ENCODE results near the gene MECP2. TPM values are rescaled to one million over a fixed set of nuclear protein-coding genes. Genes with fewer than 3 reads are reported as not detected.

MECP2 gene
- polyA plus RNA-seq, 1 experiment, result 11.9 TPM

- no peak for DNase-seq (ENCODE audit: low read depth)
- TF ChIP-seq CTCF (IDR thresholded peaks at IDR 0.05; ENCODE audit: insufficient read depth, low read depth, low read length), result no peak
- CTCF ChIA-PET, result no interaction called here
These were observed 34.4 kb upstream of the MECP2 start for GRCh38 chrX:154131955-154132354.

GRCh38 chrX:154126101-154126500 lies 28.6 kb upstream of the MECP2 start:
- H3K27me3 ChIP-seq (ENCODE audit: control insufficient read depth, insufficient read depth, low read length), result no peaks in the 10 kb centered on the region; the same call in 1 of the 2 replicates
- POLR2A ChIA-PET, result no interaction called here
- H3K4me3 ChIP-seq (ENCODE audit: low read depth, low read length), result no peak overlapping the region
- TF ChIP-seq CTCF (IDR thresholded peaks at IDR 0.05; ENCODE audit: insufficient read depth, low read depth, low read length), result no peak
- CTCF ChIA-PET, result interaction anchor here (0.6 kb wide), 1 partner anchor 11 kb away, joined by 3 read pairs; no protein-coding TSS in a partner anchor
- H3K36me3 ChIP-seq (ENCODE audit: control insufficient read depth, insufficient read depth, low read length), result no peaks in the 10 kb centered on the region
- DNase-seq (ENCODE audit: low read depth), result no peak

More at GRCh38 chrX:154131955-154132354, 34.4 kb upstream of the MECP2 start:
- H3K36me3 ChIP-seq (ENCODE audit: control insufficient read depth, insufficient read depth, low read length), result no peaks in the 10 kb centered on the region
- POLR2A ChIA-PET, result no interaction called here
- H3K27me3 ChIP-seq (ENCODE audit: control insufficient read depth, insufficient read depth, low read length), result 0 out of 2 replicates have a peak, but pooled peaks cover 2% of the 10 kb centered on the region
- no peak overlapping the region for H3K4me3 ChIP-seq (ENCODE audit: low read depth, low read length)

DNA sequence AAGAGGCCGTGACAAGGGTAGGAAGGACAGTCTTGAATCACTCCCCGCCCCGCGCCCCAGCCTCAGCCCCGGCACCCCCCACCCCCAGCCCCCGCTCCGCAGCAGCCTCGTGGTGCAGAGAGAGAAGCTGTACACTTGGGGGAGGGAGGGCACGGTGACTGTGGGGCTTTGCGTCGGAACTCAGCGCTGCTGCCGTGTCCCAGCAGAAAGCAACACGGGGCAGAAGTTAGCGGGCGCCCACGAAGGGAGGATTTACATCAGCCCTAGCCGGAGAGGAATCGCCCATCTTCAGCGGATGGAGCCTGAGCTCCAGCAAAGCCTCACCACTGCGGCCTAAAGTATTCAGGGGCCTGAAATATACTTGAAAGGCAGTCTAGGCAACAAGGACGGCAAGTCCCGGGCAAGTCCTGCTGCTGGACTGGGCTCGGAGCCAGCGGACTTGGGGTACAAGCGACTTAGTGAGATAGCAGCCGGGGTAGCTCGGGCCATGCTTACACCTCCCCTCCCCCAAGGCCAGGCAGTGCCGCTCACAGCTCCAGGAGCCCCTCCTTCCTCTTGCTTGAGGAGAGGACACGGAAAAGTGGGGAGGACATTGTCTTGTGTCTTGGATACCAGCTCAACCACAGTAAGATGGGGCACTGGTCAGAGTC lies 28.0 kb upstream of the MECP2 start:
- ChIA-PET POLR2A (no interaction called here), CTCF (interaction anchor here (0.6 kb wide), 1 partner anchor 12 kb away, joined by 3 read pairs; no protein-coding TSS in a partner anchor)
- no peaks in the 10 kb centered on the region; the same call in 1 of the 2 replicates for H3K27me3 ChIP-seq (ENCODE audit: control insufficient read depth, insufficient read depth, low read length)
- H3K36me3 ChIP-seq (ENCODE audit: control insufficient read depth, insufficient read depth, low read length), result no peaks in the 10 kb centered on the region
- no peak for TF ChIP-seq CTCF (IDR thresholded peaks at IDR 0.05; ENCODE audit: insufficient read depth, low read depth, low read length)
- H3K4me3 ChIP-seq (ENCODE audit: low read depth, low read length), result no peak overlapping the region
- DNase-seq (ENCODE audit: low read depth), result no peak

DNA sequence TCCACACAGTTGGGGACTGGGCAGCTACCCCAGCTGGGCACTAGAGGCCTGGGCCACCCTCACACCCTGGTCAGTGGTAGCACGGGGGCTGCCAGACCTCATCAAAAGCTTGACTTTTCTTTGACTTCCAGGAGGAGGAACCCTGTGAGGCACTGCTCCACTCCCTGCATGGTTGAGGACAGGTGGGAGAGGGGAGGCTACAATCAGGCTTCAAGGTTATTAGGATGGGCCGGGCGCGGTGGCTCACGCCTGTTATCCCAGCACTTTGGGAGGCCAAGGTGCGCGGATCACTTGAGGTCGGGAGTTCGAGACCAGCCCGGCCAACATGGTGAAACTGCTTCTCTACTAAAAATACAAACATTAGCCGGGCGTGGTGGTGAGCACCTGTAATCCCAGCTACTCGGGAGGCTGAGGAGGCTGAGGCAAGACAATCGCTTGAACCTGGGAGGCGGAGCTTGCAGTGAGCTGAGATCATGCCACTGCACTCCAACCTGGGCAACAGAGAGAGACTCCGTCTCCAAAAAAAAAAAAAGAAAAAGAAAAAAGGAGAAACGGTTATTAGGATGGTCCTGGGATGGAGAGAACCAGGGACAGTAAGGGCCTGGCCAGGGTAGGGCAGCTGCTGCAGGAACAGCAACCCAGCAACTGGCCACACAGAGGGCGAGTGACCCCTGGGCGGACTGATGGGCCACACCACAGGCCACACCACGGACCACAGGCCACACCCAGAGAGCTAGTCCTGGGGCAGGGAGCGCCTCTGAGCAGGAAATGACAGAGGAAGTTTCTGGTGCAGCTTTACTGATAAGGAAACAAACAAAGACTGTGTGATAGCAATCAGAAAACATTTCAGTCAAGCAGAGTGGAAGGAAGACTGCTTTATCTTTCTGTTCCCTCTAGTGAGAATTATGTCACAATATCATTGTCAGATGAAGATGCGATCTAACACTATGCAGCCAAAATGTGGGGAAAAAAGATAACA lies 26.0 kb upstream of the MECP2 start:
- Histone ChIP-seq H3K4me3 (ENCODE audit: low read depth, low read length) (no peak overlapping the region), H3K36me3 (ENCODE audit: control insufficient read depth, insufficient read depth, low read length) (no peaks in the 10 kb centered on the region), H3K27me3 (ENCODE audit: control insufficient read depth, insufficient read depth, low read length) (no peaks in the 10 kb centered on the region; the same call in 1 of the 2 replicates)
- CTCF ChIA-PET, result no interaction called here
- no peak for DNase-seq (ENCODE audit: low read depth)
- TF ChIP-seq CTCF (IDR thresholded peaks at IDR 0.05; ENCODE audit: insufficient read depth, low read depth, low read length), result no peak
- POLR2A ChIA-PET, result no interaction called here

DNA sequence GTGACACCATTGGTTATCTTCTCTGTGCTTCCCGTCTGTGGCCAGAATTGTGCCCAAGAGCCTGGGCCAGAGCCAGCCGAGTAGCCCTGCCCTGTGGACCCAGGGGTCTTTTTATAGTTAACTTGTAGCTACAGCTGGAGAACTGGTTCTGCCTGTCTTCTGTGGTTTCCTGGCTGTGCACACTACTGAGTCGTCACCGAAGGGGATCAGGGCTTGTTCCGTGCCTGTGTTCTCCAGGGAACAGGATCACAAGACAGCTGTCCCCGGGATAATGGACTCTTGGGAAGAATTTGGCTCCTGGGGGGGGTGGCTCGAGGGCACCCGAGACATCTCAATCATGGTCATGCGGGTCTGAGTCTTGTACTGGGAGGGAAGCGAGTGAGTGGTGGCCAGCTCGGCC lies 24.4 kb upstream of the MECP2 start:
- no peak for DNase-seq (ENCODE audit: low read depth)
- Histone ChIP-seq H3K27me3 (ENCODE audit: control insufficient read depth, insufficient read depth, low read length) (no peaks in the 10 kb centered on the region; the same call in 1 of the 2 replicates), H3K36me3 (ENCODE audit: control insufficient read depth, insufficient read depth, low read length) (no peaks in the 10 kb centered on the region), H3K4me3 (ENCODE audit: low read depth, low read length) (no peak overlapping the region)
- TF ChIP-seq CTCF (IDR thresholded peaks at IDR 0.05; ENCODE audit: insufficient read depth, low read depth, low read length), result no peak
- ChIA-PET CTCF (no interaction called here), POLR2A (no interaction called here)

All from BJ (cell line).